Activated naive CD8-positive, alpha-beta T cell treated with anti-CD3 and anti-CD28 coated beads, Interleukin-2, amount 10 ng/mL, durations not matched to agents 7 days and 5 days (primary cell): ENCODE measurements around the gene SPPL3. TPM values are rescaled to one million over a fixed set of nuclear protein-coding genes. Genes with fewer than 3 reads are reported as not detected.

Experiments used
- total RNA-seq, 2 experiments: library from RNA; stranded (reverse); gene quantifications; one replicate each; pipeline ENCODE4 v1.2.3, GENCODE V29; 2021

Gene SPPL3
- total RNA-seq, 2 experiments from 2014 or later: 28.0 to 31.1 TPM

Other genes starting within 250 kb of the SPPL3 start
- gene MLEC, start 217.2 kb downstream of the SPPL3 start, total RNA-seq: 10 to 100 TPM; 64.5 to 76.1 TPM
- 10 to 100 TPM; 19.5 to 23.7 TPM for gene UNC119B, start 193.9 kb downstream of the SPPL3 start, total RNA-seq
- 10 to 100 TPM; 17.1 to 22.0 TPM for gene ACADS, start 178.5 kb downstream of the SPPL3 start, total RNA-seq
- not detected for gene HNF1A, start 74.2 kb upstream of the SPPL3 start, total RNA-seq
- gene C12orf43, start 112.1 kb upstream of the SPPL3 start, total RNA-seq: 10 to 100 TPM; 15.7 to 16.1 TPM
- 10 to 100 TPM; 43.7 to 48.6 TPM for gene OASL, start 134.9 kb upstream of the SPPL3 start, total RNA-seq
- 1 to 10 TPM; 6.6 to 7.0 TPM for gene P2RX7, start 228.5 kb upstream of the SPPL3 start, total RNA-seq